HepG2 (cell line): ENCODE measurements around the gene ITIH1. TPM values are rescaled to one million over a fixed set of nuclear protein-coding genes. Genes with fewer than 3 reads are reported as not detected.

Source experiments
- ATF7-NPFF ChIP-seq: sonication (generic); formaldehyde crosslinking; IDR thresholded peaks from 2 replicates; pipeline ENCODE4 v1.8.1; 2023; ENCODE audit warnings: mild to moderate bottlenecking, low read depth, missing genetic modification reagents, moderate library complexity
- FOXP1 ChIP-seq, 2 experiments: fragments of 450-650 bp in 1 of 2; IDR thresholded peaks; 2 replicates each; pipeline ENCODE4 v1.6.1; 2017 to 2018; ENCODE audit warnings: antibody characterized with exemption in 1 of 2
- GATAD2A ChIP-seq: IDR thresholded peaks from 2 replicates; pipeline ENCODE4 v1.6.1; 2016
- HIVEP1 ChIP-seq: sonication (generic); formaldehyde crosslinking; IDR thresholded peaks from 2 replicates; pipeline ENCODE4 v1.4.0; 2020; ENCODE audit warnings: mild to moderate bottlenecking, missing genetic modification reagents
- HNRNPL ChIP-seq: fragments of 200-400 bp; formaldehyde crosslinking; IDR thresholded peaks from 2 replicates; pipeline ENCODE4 v1.6.1; 2017; ENCODE audit warnings: mild to moderate bottlenecking, low read depth, low read length
- IRF9 ChIP-seq: sonication (generic); formaldehyde crosslinking; IDR thresholded peaks from 2 replicates; pipeline ENCODE4 v1.8.0; 2022; ENCODE audit warnings: missing genetic modification reagents, mild to moderate bottlenecking, borderline replicate concordance
- KLF9 ChIP-seq: IDR thresholded peaks from 2 replicates; pipeline ENCODE4 v1.6.1; 2016; ENCODE audit warnings: low read depth
- MXD4 ChIP-seq: IDR thresholded peaks from 2 replicates; pipeline ENCODE4 v1.6.1; 2016; ENCODE audit warnings: mild to moderate bottlenecking, missing biosample characterization, missing genetic modification reagents
- NCOA2 ChIP-seq: sonication (generic); formaldehyde crosslinking; IDR thresholded peaks from 2 replicates; pipeline ENCODE4 v1.8.0; 2022; ENCODE audit warnings: inconsistent platforms
- NFRKB ChIP-seq: fragments of 450-650 bp; IDR thresholded peaks from 2 replicates; pipeline ENCODE4 v1.6.1; 2017
- RXRB ChIP-seq: IDR thresholded peaks from 2 replicates; pipeline ENCODE4 v1.6.1; 2016; ENCODE audit warnings: borderline replicate concordance, missing genetic modification reagents, missing compliant biosample characterization
- SAP130 ChIP-seq: IDR thresholded peaks from 2 replicates; pipeline ENCODE4 v1.6.1; 2016; ENCODE audit warnings: low read depth
- SKI ChIP-seq: fragments of 450-650 bp; IDR thresholded peaks from one replicate; pipeline ENCODE4 v1.6.1; 2018; ENCODE audit warnings: mild to moderate bottlenecking; ENCODE audit not compliant: partially characterized antibody
- STAG1 ChIP-seq: sonication (generic); formaldehyde crosslinking; IDR thresholded peaks from 2 replicates; pipeline ENCODE4 v1.4.0; 2020; ENCODE audit warnings: missing genetic modification reagents
- ZNF180 ChIP-seq: sonication (generic); formaldehyde crosslinking; IDR thresholded peaks from 2 replicates; pipeline ENCODE4 v1.4.0; 2020; ENCODE audit warnings: low read depth, missing genetic modification reagents, borderline replicate concordance
- ZNF720 ChIP-seq: sonication (generic); formaldehyde crosslinking; IDR thresholded peaks from 2 replicates; pipeline ENCODE4 v1.4.0; 2020; ENCODE audit warnings: missing genetic modification reagents
- ZNF749 ChIP-seq: sonication (generic); formaldehyde crosslinking; IDR thresholded peaks from 2 replicates; pipeline ENCODE4 v1.8.0; 2022; ENCODE audit warnings: mild to moderate bottlenecking, missing genetic modification reagents, moderate library complexity, borderline replicate concordance
- polyA plus RNA-seq, 8 experiments: library from polyadenylated mRNA; depleted of rRNA in 3 of 8; stranded (reverse) in 7 of 8; unstranded in 1 of 8; fragments of >200 nt; fragmentation: Illumina TruSeq in 4 of 8; extraction: Trizol in 4 of 8; gene quantifications; 2 replicates each; pipeline versions ENCODE4 v1.2.1 to v1.2.3, GENCODE V29; 2011 to 2016; ENCODE audit warnings: low read depth in 4 of 8, missing spikeins in 1 of 8, mixed read lengths in 1 of 8; ENCODE audit not compliant: insufficient read depth in 1 of 8
- total RNA-seq, 5 experiments: library from RNA; depleted of rRNA; stranded (reverse); fragments of >200 nt; fragmentation: Illumina TruSeq; extraction: Trizol; gene quantifications; 2 replicates each; pipeline ENCODE4 v1.2.3, GENCODE V29; 2016; ENCODE audit warnings: low read depth in 1 of 5
- TF ChIP-seq, protein P1 (sequence below): sonication (generic); formaldehyde crosslinking; IDR thresholded peaks from 2 replicates; pipeline ENCODE4 v1.4.0; 2020; ENCODE audit warnings: mild to moderate bottlenecking, missing genetic modification reagents
- TF ChIP-seq, protein P2 (sequence below): fragments of 450-650 bp; IDR thresholded peaks from 2 replicates; pipeline ENCODE4 v1.6.1; 2017; ENCODE audit warnings: mild to moderate bottlenecking
- TF ChIP-seq, protein P3 (sequence below): sonication (generic); formaldehyde crosslinking; IDR thresholded peaks from 2 replicates; pipeline ENCODE4 v1.9.0; 2021; ENCODE audit warnings: missing genetic modification reagents, borderline replicate concordance
- TF ChIP-seq, protein P4 (sequence below): sonication (generic); formaldehyde crosslinking; IDR thresholded peaks from 2 replicates; pipeline ENCODE4 v1.5.1; 2020; ENCODE audit warnings: mild to moderate bottlenecking, missing genetic modification reagents, moderate library complexity

Gene ITIH1
- total and polyA plus RNA-seq, 2 of the 13 experiments (the other 11 are each of a cell fraction or from before 2014, with no cell fraction given) = 12.3 to 19.6 TPM

- no peak for TF ChIP-seq FOXP1 (IDR thresholded peaks at IDR 0.05)
- peak; percentile 78 for TF ChIP-seq FOXP1 (CRISPR knock-in tag; IDR thresholded peaks at IDR 0.05)
- TF ChIP-seq, protein P1, sequence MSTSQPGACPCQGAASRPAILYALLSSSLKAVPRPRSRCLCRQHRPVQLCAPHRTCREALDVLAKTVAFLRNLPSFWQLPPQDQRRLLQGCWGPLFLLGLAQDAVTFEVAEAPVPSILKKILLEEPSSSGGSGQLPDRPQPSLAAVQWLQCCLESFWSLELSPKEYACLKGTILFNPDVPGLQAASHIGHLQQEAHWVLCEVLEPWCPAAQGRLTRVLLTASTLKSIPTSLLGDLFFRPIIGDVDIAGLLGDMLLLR (CRISPR knock-in tag) = no peak
- TF ChIP-seq SAP130 = peak; percentile 63
- peak; percentile 32; the same call in 1 of the 2 replicates for TF ChIP-seq NCOA2 (CRISPR knock-in tag)
- no peak for TF ChIP-seq KLF9 (CRISPR knock-in tag)
- TF ChIP-seq ZNF720 (CRISPR knock-in tag) = no peak
- peak; percentile 20; the same call in 1 of the 2 replicates for TF ChIP-seq ATF7-NPFF (CRISPR knock-in tag)
- no peak for TF ChIP-seq NFRKB
- 0 out of 2 replicates have a peak, but pooled peaks have one; percentile 23 for TF ChIP-seq STAG1 (CRISPR knock-in tag)
- TF ChIP-seq IRF9 (CRISPR knock-in tag) = no peak
- TF ChIP-seq HIVEP1 = peak; percentile 55; the same call in 1 of the 2 replicates
- peak; percentile 51 for TF ChIP-seq SKI
- TF ChIP-seq RXRB = peak; percentile 95
- peak; percentile 62; the same call in 1 of the 2 replicates for TF ChIP-seq ZNF749 (CRISPR knock-in tag)
- peak; percentile 71; the same call in 1 of the 2 replicates for TF ChIP-seq GATAD2A (CRISPR knock-in tag)
- TF ChIP-seq MXD4 = no peak
- TF ChIP-seq, protein P2, sequence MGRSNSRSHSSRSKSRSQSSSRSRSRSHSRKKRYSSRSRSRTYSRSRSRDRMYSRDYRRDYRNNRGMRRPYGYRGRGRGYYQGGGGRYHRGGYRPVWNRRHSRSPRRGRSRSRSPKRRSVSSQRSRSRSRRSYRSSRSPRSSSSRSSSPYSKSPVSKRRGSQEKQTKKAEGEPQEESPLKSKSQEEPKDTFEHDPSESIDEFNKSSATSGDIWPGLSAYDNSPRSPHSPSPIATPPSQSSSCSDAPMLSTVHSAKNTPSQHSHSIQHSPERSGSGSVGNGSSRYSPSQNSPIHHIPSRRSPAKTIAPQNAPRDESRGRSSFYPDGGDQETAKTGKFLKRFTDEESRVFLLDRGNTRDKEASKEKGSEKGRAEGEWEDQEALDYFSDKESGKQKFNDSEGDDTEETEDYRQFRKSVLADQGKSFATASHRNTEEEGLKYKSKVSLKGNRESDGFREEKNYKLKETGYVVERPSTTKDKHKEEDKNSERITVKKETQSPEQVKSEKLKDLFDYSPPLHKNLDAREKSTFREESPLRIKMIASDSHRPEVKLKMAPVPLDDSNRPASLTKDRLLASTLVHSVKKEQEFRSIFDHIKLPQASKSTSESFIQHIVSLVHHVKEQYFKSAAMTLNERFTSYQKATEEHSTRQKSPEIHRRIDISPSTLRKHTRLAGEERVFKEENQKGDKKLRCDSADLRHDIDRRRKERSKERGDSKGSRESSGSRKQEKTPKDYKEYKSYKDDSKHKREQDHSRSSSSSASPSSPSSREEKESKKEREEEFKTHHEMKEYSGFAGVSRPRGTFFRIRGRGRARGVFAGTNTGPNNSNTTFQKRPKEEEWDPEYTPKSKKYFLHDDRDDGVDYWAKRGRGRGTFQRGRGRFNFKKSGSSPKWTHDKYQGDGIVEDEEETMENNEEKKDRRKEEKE = no peak
- no peak for TF ChIP-seq ZNF180 (CRISPR knock-in tag)
- TF ChIP-seq, protein P3, sequence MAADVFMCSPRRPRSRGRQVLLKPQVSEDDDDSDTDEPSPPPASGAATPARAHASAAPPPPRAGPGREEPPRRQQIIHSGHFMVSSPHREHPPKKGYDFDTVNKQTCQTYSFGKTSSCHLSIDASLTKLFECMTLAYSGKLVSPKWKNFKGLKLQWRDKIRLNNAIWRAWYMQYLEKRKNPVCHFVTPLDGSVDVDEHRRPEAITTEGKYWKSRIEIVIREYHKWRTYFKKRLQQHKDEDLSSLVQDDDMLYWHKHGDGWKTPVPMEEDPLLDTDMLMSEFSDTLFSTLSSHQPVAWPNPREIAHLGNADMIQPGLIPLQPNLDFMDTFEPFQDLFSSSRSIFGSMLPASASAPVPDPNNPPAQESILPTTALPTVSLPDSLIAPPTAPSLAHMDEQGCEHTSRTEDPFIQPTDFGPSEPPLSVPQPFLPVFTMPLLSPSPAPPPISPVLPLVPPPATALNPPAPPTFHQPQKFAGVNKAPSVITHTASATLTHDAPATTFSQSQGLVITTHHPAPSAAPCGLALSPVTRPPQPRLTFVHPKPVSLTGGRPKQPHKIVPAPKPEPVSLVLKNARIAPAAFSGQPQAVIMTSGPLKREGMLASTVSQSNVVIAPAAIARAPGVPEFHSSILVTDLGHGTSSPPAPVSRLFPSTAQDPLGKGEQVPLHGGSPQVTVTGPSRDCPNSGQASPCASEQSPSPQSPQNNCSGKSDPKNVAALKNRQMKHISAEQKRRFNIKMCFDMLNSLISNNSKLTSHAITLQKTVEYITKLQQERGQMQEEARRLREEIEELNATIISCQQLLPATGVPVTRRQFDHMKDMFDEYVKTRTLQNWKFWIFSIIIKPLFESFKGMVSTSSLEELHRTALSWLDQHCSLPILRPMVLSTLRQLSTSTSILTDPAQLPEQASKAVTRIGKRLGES (CRISPR knock-in tag) = no peak
- peak; percentile 91 for TF ChIP-seq HNRNPL
- TF ChIP-seq, protein P4, sequence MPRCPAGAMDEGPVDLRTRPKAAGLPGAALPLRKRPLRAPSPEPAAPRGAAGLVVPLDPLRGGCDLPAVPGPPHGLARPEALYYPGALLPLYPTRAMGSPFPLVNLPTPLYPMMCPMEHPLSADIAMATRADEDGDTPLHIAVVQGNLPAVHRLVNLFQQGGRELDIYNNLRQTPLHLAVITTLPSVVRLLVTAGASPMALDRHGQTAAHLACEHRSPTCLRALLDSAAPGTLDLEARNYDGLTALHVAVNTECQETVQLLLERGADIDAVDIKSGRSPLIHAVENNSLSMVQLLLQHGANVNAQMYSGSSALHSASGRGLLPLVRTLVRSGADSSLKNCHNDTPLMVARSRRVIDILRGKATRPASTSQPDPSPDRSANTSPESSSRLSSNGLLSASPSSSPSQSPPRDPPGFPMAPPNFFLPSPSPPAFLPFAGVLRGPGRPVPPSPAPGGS (CRISPR knock-in tag) = peak; percentile 59; the same call in 1 of the 2 replicates
Measured at GRCh38 chr3:52794612-52795099, 17.3 kb downstream of the ITIH1 start, which contains the start of gene ITIH3 (continued).
